K562 (cell line): ENCODE results near the gene ARHGAP35. TPM values are rescaled to one million over a fixed set of nuclear protein-coding genes. Genes with fewer than 3 reads are reported as not detected.
A peak's percentile ranks its signal among the peaks of the same experiment; 100 is the strongest.

ENCODE experiments used
- ARNT ChIP-seq, 2 experiments: fragments of 450-650 bp; IDR thresholded peaks; 2 replicates each; pipeline ENCODE4 v1.6.1; 2016; ENCODE audit warnings: mild to moderate bottlenecking in 1 of 2
- CBFA2T3 ChIP-seq: fragments of 450-650 bp; IDR thresholded peaks from 2 replicates; pipeline ENCODE4 v1.6.1; 2017
- CBX2 ChIP-seq: fragments of 200-600 bp; sonication (generic); IDR thresholded peaks from one replicate; pipeline ENCODE4 v1.6.1; 2012; ENCODE audit warnings: mild to moderate bottlenecking, low read length, inconsistent platforms; ENCODE audit not compliant: insufficient read depth, poor library complexity, severe bottlenecking
- CXXC5 ChIP-seq: fragments of 250-450 bp; sonication (Bioruptor Pico); IDR thresholded peaks from 2 replicates; pipeline ENCODE4 v1.8.0; 2022; ENCODE audit warnings: inconsistent platforms, mild to moderate bottlenecking, moderate library complexity
- DIDO1 ChIP-seq: fragments of 450-650 bp; IDR thresholded peaks from 2 replicates; pipeline ENCODE4 v1.6.1; 2016; ENCODE audit warnings: low read depth, missing biosample characterization, missing genetic modification characterization
- HNRNPLL ChIP-seq: fragments of 200-400 bp; formaldehyde crosslinking; IDR thresholded peaks from 2 replicates; pipeline ENCODE4 v1.6.1; 2017; ENCODE audit warnings: low read length, low read depth, mild to moderate bottlenecking; ENCODE audit not compliant: poor library complexity, severe bottlenecking
- KDM1A ChIP-seq, 2 experiments: fragments of 450-650 bp; IDR thresholded peaks; 2 replicates each; pipeline ENCODE4 v1.6.1; 2016; ENCODE audit warnings: mild to moderate bottlenecking in 2 of 2
- KLF16 ChIP-seq: IDR thresholded peaks from 2 replicates; pipeline ENCODE4 v1.6.1; 2016; ENCODE audit warnings: antibody characterized with exemption
- LEF1 ChIP-seq: fragments of 450-650 bp; IDR thresholded peaks from 2 replicates; pipeline ENCODE4 v1.6.1; 2016; ENCODE audit warnings: mild to moderate bottlenecking
- MECOM ChIP-seq: fragments of 250-450 bp; sonication (Bioruptor Pico); IDR thresholded peaks from 2 replicates; pipeline ENCODE4 v1.8.0; 2022; ENCODE audit warnings: inconsistent platforms
- NFXL1 ChIP-seq: fragments of 450-650 bp; formaldehyde crosslinking; IDR thresholded peaks from 2 replicates; pipeline ENCODE4 v1.4.0; 2021; ENCODE audit warnings: mild to moderate bottlenecking
- PHB2 ChIP-seq: fragments of 450-650 bp; IDR thresholded peaks from 2 replicates; pipeline ENCODE4 v1.6.1; 2017; ENCODE audit warnings: low read depth
- SMAD4 ChIP-seq: fragments of 250-450 bp; sonication (Bioruptor Pico); conservative IDR thresholded peaks from 2 replicates; pipeline ENCODE4 v1.8.0; 2021; ENCODE audit warnings: inconsistent platforms, mild to moderate bottlenecking, moderate library complexity
- TAF7 ChIP-seq: fragments of 450-650 bp; IDR thresholded peaks from 2 replicates; pipeline ENCODE4 v1.6.1; 2016; ENCODE audit warnings: missing genetic modification characterization, missing compliant biosample characterization
- TCF7 ChIP-seq: sonication (generic); IDR thresholded peaks from 2 replicates; pipeline ENCODE4 v1.6.1; 2016; ENCODE audit warnings: antibody characterized with exemption, borderline replicate concordance
- TRIM28 ChIP-seq: fragments of 450-650 bp; IDR thresholded peaks from 2 replicates; pipeline ENCODE4 v1.6.1; 2017
- ZNF239 ChIP-seq: fragments of 250-450 bp; sonication (Bioruptor Pico); IDR thresholded peaks from 2 replicates; pipeline ENCODE4 v1.4.0; 2020; ENCODE audit warnings: mild to moderate bottlenecking
- ZNF444 ChIP-seq: fragments of 250-450 bp; sonication (Bioruptor Pico); IDR thresholded peaks from 2 replicates; pipeline ENCODE4 v1.4.0; 2020; ENCODE audit warnings: mild to moderate bottlenecking, moderate library complexity
- ZNF507 ChIP-seq: conservative IDR thresholded peaks from 2 replicates; pipeline ENCODE4 v1.6.1; 2017; ENCODE audit warnings: missing genetic modification characterization, missing compliant biosample characterization
- polyA plus RNA-seq, 8 experiments: library from polyadenylated mRNA; depleted of rRNA in 4 of 8; stranded (reverse) in 5 of 8; unstranded in 3 of 8; fragments of >200 nt; fragmentation: Nextera tagmentation in 2 of 8; fragmentation: Illumina TruSeq in 1 of 8; extraction: Ambion mirVana in 2 of 8; extraction: Trizol in 1 of 8; gene quantifications; 2 replicates each; pipeline versions ENCODE4 v1.2.1 to v1.2.3, GENCODE V29; 2011 to 2014; ENCODE audit warnings: inconsistent platforms in 1 of 8, missing spikeins in 1 of 8
- total RNA-seq, 7 experiments: library from RNA; depleted of rRNA in 6 of 7; stranded (reverse); fragments of >200 nt in 6 of 7; fragmentation: Illumina TruSeq in 2 of 7; extraction: Trizol in 2 of 7; gene quantifications; 2 replicates each; pipeline versions ENCODE4 v1.2.1 to v1.2.3, GENCODE V29; 2011 to 2021; ENCODE audit warnings: low replicate concordance in 1 of 7
- TF ChIP-seq, protein P1 (sequence below): IDR thresholded peaks from 3 replicates; pipeline ENCODE4 v1.6.1; 2011; ENCODE audit warnings: borderline replicate concordance, mild to moderate bottlenecking, moderate library complexity; ENCODE audit not compliant: insufficient read length; ENCODE audit errors: extremely low read depth
- TF ChIP-seq, protein P2 (sequence below), 2 experiments: fragments of 450-650 bp in 1 of 2; sonication (generic) in 1 of 2; formaldehyde crosslinking in 1 of 2; IDR thresholded peaks in 1 of 2; conservative IDR thresholded peaks in 1 of 2; 2 replicates each; pipeline versions ENCODE4 v1.6.1 to v1.8.1; 2016 to 2023; ENCODE audit warnings: mild to moderate bottlenecking in 2 of 2, moderate library complexity in 2 of 2, inconsistent platforms in 1 of 2, missing genetic modification reagents in 1 of 2
- TF ChIP-seq, protein P3 (sequence below): fragments of 450-650 bp; IDR thresholded peaks from 2 replicates; pipeline ENCODE4 v1.6.1; 2018; ENCODE audit not compliant: partially characterized antibody

The ARHGAP35 gene
- total and polyA plus RNA-seq, 9 of the 15 experiments (the other 6 are each of a cell fraction or from before 2014, with no cell fraction given) = 0.27 to 26.4 (median 10.2) TPM

DNA sequence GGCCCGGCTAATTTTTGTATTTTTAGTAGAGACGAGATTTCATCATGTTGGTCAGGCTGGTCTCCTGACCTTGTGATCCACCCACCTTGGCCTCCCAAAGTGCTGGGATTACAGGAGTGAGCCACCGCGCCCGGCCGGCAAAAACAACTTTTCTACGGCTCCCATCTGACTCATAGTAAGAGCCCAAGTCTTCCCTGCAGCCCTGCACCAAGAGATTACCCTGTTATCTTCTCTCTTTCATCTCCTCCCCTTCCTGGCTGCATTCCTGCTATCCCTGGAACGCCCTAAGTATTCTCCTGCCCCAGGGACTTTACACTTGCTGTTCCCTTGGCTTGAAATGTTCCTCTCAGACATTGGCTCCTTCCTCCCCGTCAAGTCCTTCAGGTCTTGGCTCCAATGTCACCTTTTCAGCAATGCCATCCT lies 16.7 kb upstream of the ARHGAP35 start (continued):
- TF ChIP-seq, protein P1, sequence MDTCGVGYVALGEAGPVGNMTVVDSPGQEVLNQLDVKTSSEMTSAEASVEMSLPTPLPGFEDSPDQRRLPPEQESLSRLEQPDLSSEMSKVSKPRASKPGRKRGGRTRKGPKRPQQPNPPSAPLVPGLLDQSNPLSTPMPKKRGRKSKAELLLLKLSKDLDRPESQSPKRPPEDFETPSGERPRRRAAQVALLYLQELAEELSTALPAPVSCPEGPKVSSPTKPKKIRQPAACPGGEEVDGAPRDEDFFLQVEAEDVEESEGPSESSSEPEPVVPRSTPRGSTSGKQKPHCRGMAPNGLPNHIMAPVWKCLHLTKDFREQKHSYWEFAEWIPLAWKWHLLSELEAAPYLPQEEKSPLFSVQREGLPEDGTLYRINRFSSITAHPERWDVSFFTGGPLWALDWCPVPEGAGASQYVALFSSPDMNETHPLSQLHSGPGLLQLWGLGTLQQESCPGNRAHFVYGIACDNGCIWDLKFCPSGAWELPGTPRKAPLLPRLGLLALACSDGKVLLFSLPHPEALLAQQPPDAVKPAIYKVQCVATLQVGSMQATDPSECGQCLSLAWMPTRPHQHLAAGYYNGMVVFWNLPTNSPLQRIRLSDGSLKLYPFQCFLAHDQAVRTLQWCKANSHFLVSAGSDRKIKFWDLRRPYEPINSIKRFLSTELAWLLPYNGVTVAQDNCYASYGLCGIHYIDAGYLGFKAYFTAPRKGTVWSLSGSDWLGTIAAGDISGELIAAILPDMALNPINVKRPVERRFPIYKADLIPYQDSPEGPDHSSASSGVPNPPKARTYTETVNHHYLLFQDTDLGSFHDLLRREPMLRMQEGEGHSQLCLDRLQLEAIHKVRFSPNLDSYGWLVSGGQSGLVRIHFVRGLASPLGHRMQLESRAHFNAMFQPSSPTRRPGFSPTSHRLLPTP = no peak
- TF ChIP-seq LEF1 (peak; percentile 88), DIDO1 (tag) (no peak), NFXL1 (CRISPR knock-in tag) (peak; percentile 42; the same call in 1 of the 2 replicates), ZNF507 (tag) (no peak), CXXC5 (peak; percentile 72), CBFA2T3 (peak; percentile 87), ARNT (IDR thresholded peaks at IDR 0.05) (peak; percentile 51 to 55; a peak in 1 of 4 replicates), KLF16 (peak; percentile 54; the same call in 1 of the 2 replicates), TRIM28 (peak; percentile 69; the same call in 1 of the 2 replicates), ZNF239 (CRISPR knock-in tag) (peak; percentile 58), HNRNPLL (no peak), PHB2 (peak; percentile 58; the same call in 1 of the 2 replicates), MECOM (CRISPR knock-in tag) (0 out of 2 replicates have a peak, but pooled peaks have one; percentile 6), SMAD4 (peak; percentile 78; the same call in 1 of the 2 replicates), ZNF444 (no peak), TCF7 (peak; percentile 85; the same call in 1 of the 2 replicates), KDM1A (IDR thresholded peaks at IDR 0.05) (peak; percentile 84 to 86), CBX2 (no peak), TAF7 (tag) (no peak)
- TF ChIP-seq, protein P2, sequence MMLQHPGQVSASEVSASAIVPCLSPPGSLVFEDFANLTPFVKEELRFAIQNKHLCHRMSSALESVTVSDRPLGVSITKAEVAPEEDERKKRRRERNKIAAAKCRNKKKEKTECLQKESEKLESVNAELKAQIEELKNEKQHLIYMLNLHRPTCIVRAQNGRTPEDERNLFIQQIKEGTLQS (IDR thresholded peaks at IDR 0.05) = peak; percentile 90
- TF ChIP-seq, protein P2 (CRISPR knock-in tag; conservative IDR thresholded peaks at IDR 0.05) = no peak
- TF ChIP-seq, protein P3, sequence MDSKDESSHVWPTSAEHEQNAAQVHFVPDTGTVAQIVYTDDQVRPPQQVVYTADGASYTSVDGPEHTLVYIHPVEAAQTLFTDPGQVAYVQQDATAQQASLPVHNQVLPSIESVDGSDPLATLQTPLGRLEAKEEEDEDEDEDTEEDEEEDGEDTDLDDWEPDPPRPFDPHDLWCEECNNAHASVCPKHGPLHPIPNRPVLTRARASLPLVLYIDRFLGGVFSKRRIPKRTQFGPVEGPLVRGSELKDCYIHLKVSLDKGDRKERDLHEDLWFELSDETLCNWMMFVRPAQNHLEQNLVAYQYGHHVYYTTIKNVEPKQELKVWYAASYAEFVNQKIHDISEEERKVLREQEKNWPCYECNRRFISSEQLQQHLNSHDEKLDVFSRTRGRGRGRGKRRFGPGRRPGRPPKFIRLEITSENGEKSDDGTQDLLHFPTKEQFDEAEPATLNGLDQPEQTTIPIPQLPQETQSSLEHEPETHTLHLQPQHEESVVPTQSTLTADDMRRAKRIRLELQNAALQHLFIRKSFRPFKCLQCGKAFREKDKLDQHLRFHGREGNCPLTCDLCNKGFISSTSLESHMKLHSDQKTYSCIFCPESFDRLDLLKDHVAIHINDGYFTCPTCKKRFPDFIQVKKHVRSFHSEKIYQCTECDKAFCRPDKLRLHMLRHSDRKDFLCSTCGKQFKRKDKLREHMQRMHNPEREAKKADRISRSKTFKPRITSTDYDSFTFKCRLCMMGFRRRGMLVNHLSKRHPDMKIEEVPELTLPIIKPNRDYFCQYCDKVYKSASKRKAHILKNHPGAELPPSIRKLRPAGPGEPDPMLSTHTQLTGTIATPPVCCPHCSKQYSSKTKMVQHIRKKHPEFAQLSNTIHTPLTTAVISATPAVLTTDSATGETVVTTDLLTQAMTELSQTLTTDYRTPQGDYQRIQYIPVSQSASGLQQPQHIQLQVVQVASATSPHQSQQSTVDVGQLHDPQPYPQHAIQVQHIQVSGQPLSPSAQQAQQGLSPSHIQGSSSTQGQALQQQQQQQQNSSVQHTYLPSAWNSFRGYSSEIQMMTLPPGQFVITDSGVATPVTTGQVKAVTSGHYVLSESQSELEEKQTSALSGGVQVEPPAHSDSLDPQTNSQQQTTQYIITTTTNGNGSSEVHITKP = peak; percentile 65
